GM12878 (cell line): ENCODE data around the gene BUB3. TPM values are rescaled to one million over a fixed set of nuclear protein-coding genes. Genes with fewer than 3 reads are reported as not detected.

ENCODE experiments used
- ATAC-seq: fragments of 200-7000 bp; cut with Tn5 transposase; 3 replicates; pipeline ENCODE4 v1.9.1; 2020; ENCODE audit warnings: mild to moderate bottlenecking, moderate library complexity
- BruUV-seq: library from RNA; stranded (reverse); fragments of 400-500 nt; replicated peaks from 2 replicates; lab custom pipeline; 2021; lab: Mats Ljungman, UMichigan
- CTCF ChIA-PET: fragments of 300-600 bp; sonication (Branson Sonifier 250); formaldehyde crosslinking; extraction: SDS; loops from one replicate; lab custom pipeline; 2021; ENCODE audit warnings: inconsistent platforms; lab: Yijun Ruan, JAX
- POLR2A ChIA-PET: fragments of 350-600 bp; formaldehyde crosslinking; extraction: SDS; loops from one replicate; lab custom pipeline; 2021; ENCODE audit warnings: inconsistent platforms; lab: Charles Lee
- RAD21 ChIA-PET: fragments of 300-600 bp; sonication (Branson Sonifier 250); formaldehyde crosslinking; loops from one replicate; lab custom pipeline; 2023; ENCODE audit warnings: antibody characterized with exemption; ENCODE audit not compliant: unreplicated experiment; lab: Charles Lee
- SMC1A ChIA-PET: fragments of 300-600 bp; sonication (Branson Sonifier 250); formaldehyde crosslinking; loops from one replicate; lab custom pipeline; 2023; ENCODE audit not compliant: unreplicated experiment, uncharacterized antibody; lab: Charles Lee
- DNase-seq: peaks from one replicate; pipeline ENCODE4 v3.0.0-alpha.2; 2011; ENCODE audit warnings: low read depth, low spot score
- FAIRE-seq: peaks from 3 replicates; lab custom pipeline; 2011; peaks lifted over from hg19 to GRCh38; lab: Jason Lieb, UNC
- H2AFZ ChIP-seq: 2 replicates; pipeline ENCODE4 v1.6.0; 2011; ENCODE audit warnings: low read depth, low read length, control low read depth; ENCODE audit not compliant: control insufficient read depth
- H3K27ac ChIP-seq: 2 replicates; pipeline ENCODE4 v1.5.1; 2011; ENCODE audit warnings: control low read depth; ENCODE audit not compliant: control insufficient read depth, insufficient read depth
- H3K27me3 ChIP-seq, 2 experiments: replicated peaks in 1 of 2; 2 replicates each; pipeline versions ENCODE4 v1.6.0 to v1.6.1; 2011; ENCODE audit warnings: low read length in 1 of 2; ENCODE audit not compliant: control insufficient read depth in 2 of 2, insufficient read depth in 2 of 2
- H3K36me3 ChIP-seq, 2 experiments: 2 replicates each; pipeline ENCODE4 v1.5.1; 2011; ENCODE audit warnings: low read length in 1 of 2; ENCODE audit not compliant: control insufficient read depth in 2 of 2, insufficient read depth in 2 of 2
- H3K4me1 ChIP-seq: 2 replicates; pipeline ENCODE4 v1.6.1; 2011; ENCODE audit warnings: mild to moderate bottlenecking, low read length, moderate library complexity, mixed read lengths; ENCODE audit not compliant: control insufficient read depth, insufficient read depth
- H3K4me2 ChIP-seq: 2 replicates; pipeline ENCODE4 v1.6.0; 2011; ENCODE audit warnings: control low read depth; ENCODE audit not compliant: control insufficient read depth, insufficient read depth
- H3K4me3 ChIP-seq: fragments of 200-600 bp; sonication (generic); 2 replicates; pipeline ENCODE4 v1.5.1; 2016
- H3K79me2 ChIP-seq: 2 replicates; pipeline ENCODE4 v1.6.0; 2011; ENCODE audit warnings: low read length; ENCODE audit not compliant: control insufficient read depth, insufficient read depth
- H3K9ac ChIP-seq: 2 replicates; pipeline ENCODE4 v1.8.0; 2011; ENCODE audit warnings: low read length, control low read depth, mixed read lengths; ENCODE audit not compliant: control insufficient read depth, insufficient read depth
- H3K9me3 ChIP-seq: replicated peaks from 3 replicates; pipeline ENCODE4 v1.5.1; 2011; ENCODE audit warnings: mild to moderate bottlenecking, low read length; ENCODE audit not compliant: control insufficient read depth, insufficient read depth
- H4K20me1 ChIP-seq: 2 replicates; pipeline ENCODE4 v1.6.0; 2011; ENCODE audit not compliant: control insufficient read depth, insufficient read depth
- BHLHE40 ChIP-seq, 2 experiments: fragments of 450-650 bp in 1 of 2; IDR thresholded peaks; 2 replicates each; pipeline ENCODE4 v1.6.1; 2011 to 2017; ENCODE audit warnings: low read depth in 2 of 2, borderline replicate concordance in 1 of 2, improper control_type of control experiment in 1 of 2, low read length in 1 of 2, mild to moderate bottlenecking in 1 of 2
- CBX3 ChIP-seq: fragments of 200-600 bp; sonication (generic); IDR thresholded peaks from 2 replicates; pipeline ENCODE4 v1.6.1; 2016; ENCODE audit warnings: low read depth, borderline replicate concordance
- ETV6 ChIP-seq, 2 experiments: fragments of 450-650 bp in 1 of 2; IDR thresholded peaks in 1 of 2; conservative IDR thresholded peaks in 1 of 2; 2 replicates each; pipeline ENCODE4 v1.6.1; 2014; ENCODE audit warnings: antibody characterized with exemption in 1 of 2, borderline replicate concordance in 1 of 2, low read depth in 1 of 2, mild to moderate bottlenecking in 1 of 2, moderate library complexity in 1 of 2
- FOS ChIP-seq: IDR thresholded peaks from 3 replicates; pipeline ENCODE4 v1.6.1; 2011; ENCODE audit warnings: borderline replicate concordance; ENCODE audit not compliant: insufficient read length; ENCODE audit errors: extremely low read depth
- NFIC ChIP-seq: IDR thresholded peaks from 2 replicates; pipeline ENCODE4 v1.6.1; 2012; ENCODE audit warnings: low read depth, mild to moderate bottlenecking, inconsistent platforms, low read length, moderate library complexity
- NR2C2 ChIP-seq: IDR thresholded peaks from 2 replicates; pipeline ENCODE4 v1.6.1; 2011; ENCODE audit warnings: borderline replicate concordance, low read depth; ENCODE audit not compliant: control insufficient read depth, insufficient read length
- POLR2A ChIP-seq: IDR thresholded peaks from 2 replicates; pipeline ENCODE4 v1.6.1; 2011; ENCODE audit warnings: low read depth, mild to moderate bottlenecking, low read length
- RB1 ChIP-seq: fragments of 450-650 bp; formaldehyde crosslinking; IDR thresholded peaks from 2 replicates; pipeline ENCODE4 v1.6.1; 2017; ENCODE audit warnings: mild to moderate bottlenecking, borderline replicate concordance
- TAF1 ChIP-seq: IDR thresholded peaks from 2 replicates; pipeline ENCODE4 v1.6.1; 2011; ENCODE audit warnings: mild to moderate bottlenecking, low read depth, low read length, borderline replicate concordance
- WGBS: methylation state at CpG from one replicate; pipeline ENCODE4 v1.1.6; 2016; ENCODE audit warnings: low lambda C conversion rate; ENCODE audit not compliant: insufficient replicate concordance, insufficient coverage; ENCODE audit errors: missing lambda C conversion rate; 5-methylcytosine and 5-hydroxymethylcytosine counted together
- in situ Hi-C: fragments of 300-500 bp; cut with MboI; formaldehyde crosslinking; loops from 9 replicates; pipeline ENCODE4 v1.14.3; 2018; ENCODE audit warnings: mixed read lengths
- intact Hi-C: fragments of 100-400 bp; cut with micrococcal nuclease; formaldehyde crosslinking; loops from one replicate; pipeline ENCODE4 v1.14.2; 2022; ENCODE audit not compliant: unreplicated experiment
- polyA plus RNA-seq, 11 experiments: library from polyadenylated mRNA; depleted of rRNA in 4 of 11; unstranded in 6 of 11; stranded (reverse) in 5 of 11; fragments of >200 nt; fragmentation: Nextera tagmentation in 4 of 11; fragmentation: Illumina TruSeq in 1 of 11; extraction: Ambion mirVana in 4 of 11; extraction: Trizol in 1 of 11; gene quantifications; 1 replicate in 1 of 11; 2 replicates in 10 of 11; pipeline versions ENCODE4 v1.2.1 to v1.2.3, GENCODE V29; 2011 to 2016; ENCODE audit warnings: inconsistent platforms in 2 of 11, missing spikeins in 2 of 11, low read depth in 1 of 11
- total RNA-seq, 4 experiments: library from RNA; depleted of rRNA in 3 of 4; stranded (reverse); fragments of >200 nt in 3 of 4; fragmentation: Illumina TruSeq in 1 of 4; extraction: Trizol in 1 of 4; gene quantifications; 2 replicates each; pipeline versions ENCODE4 v1.2.1 to v1.2.3, GENCODE V29; 2013 to 2021
- TF ChIP-seq, protein P1 (sequence below): IDR thresholded peaks from 2 replicates; pipeline ENCODE4 v1.6.1; 2012; ENCODE audit warnings: low read depth, low read length, improper control_type of control experiment

BUB3 gene
- total and polyA plus RNA-seq, 10 of the 15 experiments (the other 5 are each of a cell fraction or from before 2014, with no cell fraction given), result 260 to 1,126 (median 441) TPM

GRCh38 chr10:123151737-123152135, 2.5 kb upstream of the BUB3 start:
- ATAC-seq (no peak), DNase-seq (no peak), FAIRE-seq (no peak)
- Histone ChIP-seq H3K9ac (peak overlapping the region; percentile 66; the same call in 1 of the 2 replicates), H3K9me3 (peaks cover 1% of the 10 kb centered on the region; the same call in 1 of the 3 replicates), H3K27ac (peak overlapping the region; percentile 77; the same call in 1 of the 2 replicates), H2AFZ (peak overlapping the region; percentile 48; the same call in 1 of the 2 replicates), H3K36me3 (peaks cover 0 to 9% of the 10 kb centered on the region in 2 experiments; a peak in 3 of 4 replicates), H3K79me2 (peaks cover 53% of the 10 kb centered on the region), H4K20me1 (no peaks in the 10 kb centered on the region; the same call in 1 of the 2 replicates), H3K27me3 (peaks cover 9 to 11% of the 10 kb centered on the region in 2 experiments), H3K4me2 (peak overlapping the region; percentile 94), H3K4me1 (peaks cover 21% of the 10 kb centered on the region), H3K4me3 (peak overlapping the region; percentile 34; the same call in 1 of the 2 replicates)
- intact Hi-C loops, result loop anchor here (5.0 kb wide), 2 partner anchors 241 to 401 kb away; no protein-coding TSS in a partner anchor
- ChIA-PET SMC1A (no interaction called here), POLR2A (no interaction called here), CTCF (interaction anchor here (1.0 kb wide), 1 partner anchor 13 kb away, joined by 3 read pairs; no protein-coding TSS in a partner anchor), RAD21 (no interaction called here)
- no TSS peak for BruUV-seq
- 81% methylated on average over 7 of the region's 7 CpGs for WGBS
- no peak for TF ChIP-seq BHLHE40 (IDR thresholded peaks at IDR 0.05; ENCODE audit: borderline replicate concordance in 1 of 2, low read depth in 2 of 2, low read length in 1 of 2)
- no peak for TF ChIP-seq TAF1
- in situ Hi-C loops, result loop anchor here (5.0 kb wide), 1 partner anchor 241 kb away; no protein-coding TSS in a partner anchor

DNA sequence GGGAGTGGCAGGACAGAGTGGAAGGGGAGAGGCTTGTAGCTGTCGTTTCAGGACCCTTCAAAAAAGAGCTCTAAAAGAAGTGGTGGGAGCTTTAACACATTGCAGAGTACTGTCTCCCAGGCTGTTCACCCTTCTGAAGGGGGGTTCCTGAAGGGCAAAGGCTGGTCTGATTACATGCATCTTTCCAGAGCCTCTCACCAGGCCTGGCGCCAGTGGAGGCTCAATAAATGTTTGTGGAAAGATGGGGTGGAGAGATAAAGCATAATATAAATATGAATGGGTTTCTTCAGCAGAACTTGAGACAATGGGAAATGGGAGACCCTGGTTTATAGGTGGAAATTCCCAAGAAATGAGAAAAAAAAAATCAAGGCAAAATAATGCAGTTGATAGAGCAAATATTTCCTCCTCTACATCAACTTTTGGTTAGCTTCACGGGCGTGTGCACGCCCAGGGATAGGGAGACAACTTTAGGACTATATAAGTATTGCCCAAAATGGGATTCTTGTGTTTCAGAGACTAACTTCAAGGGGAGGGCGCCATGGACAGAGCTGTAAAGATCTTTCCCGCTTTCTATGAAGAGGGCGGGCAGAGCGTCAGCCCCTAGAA, 613 bp upstream of the BUB3 start:
- H3K4me3 ChIP-seq, result no peak overlapping the region
- ChIA-PET CTCF (interaction anchor here (0.7 to 1.5 kb wide), 11 partner anchors 13 to 1588 kb away, joined by 3 to 5 read pairs (median 4); no protein-coding TSS in a partner anchor), RAD21 (interaction anchor here (0.5 to 1.8 kb wide), 9 partner anchors 12 to 404 kb away, joined by 3 to 9 read pairs (median 4); no protein-coding TSS in a partner anchor), SMC1A (interaction anchor here (0.5 to 1.5 kb wide), 6 partner anchors 9 to 633 kb away, joined by 3 to 6 read pairs (median 4); no protein-coding TSS in a partner anchor), POLR2A (interaction anchor here (0.6 to 1.3 kb wide), 11 partner anchors 9 to 691 kb away, joined by 3 to 6 read pairs (median 4); no protein-coding TSS in a partner anchor)
- TF ChIP-seq NFIC (no peak), FOS (no peak), POLR2A (no peak), RB1 (peak; percentile 38; the same call in 1 of the 2 replicates), NR2C2 (no peak), CBX3 (no peak), ETV6 (conservative IDR thresholded peaks at IDR 0.05 in 1 of 2, IDR thresholded peaks at IDR 0.05 in 1 of 2; ENCODE audit: borderline replicate concordance in 1 of 2, low read depth in 1 of 2) (no peak)
- TF ChIP-seq, protein P1, sequence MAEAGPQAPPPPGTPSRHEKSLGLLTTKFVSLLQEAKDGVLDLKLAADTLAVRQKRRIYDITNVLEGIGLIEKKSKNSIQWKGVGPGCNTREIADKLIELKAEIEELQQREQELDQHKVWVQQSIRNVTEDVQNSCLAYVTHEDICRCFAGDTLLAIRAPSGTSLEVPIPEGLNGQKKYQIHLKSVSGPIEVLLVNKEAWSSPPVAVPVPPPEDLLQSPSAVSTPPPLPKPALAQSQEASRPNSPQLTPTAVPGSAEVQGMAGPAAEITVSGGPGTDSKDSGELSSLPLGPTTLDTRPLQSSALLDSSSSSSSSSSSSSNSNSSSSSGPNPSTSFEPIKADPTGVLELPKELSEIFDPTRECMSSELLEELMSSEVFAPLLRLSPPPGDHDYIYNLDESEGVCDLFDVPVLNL, result peak; percentile 81
- BruUV-seq, result no TSS peak
- peaks cover 0 to 19% of the 10 kb centered on the region in 2 experiments for H3K36me3 ChIP-seq
- H3K9ac ChIP-seq, result no peak overlapping the region
- FAIRE-seq (no peak), ATAC-seq (no peak), DNase-seq (no peak)
- H3K79me2 ChIP-seq, result peaks cover 67% of the 10 kb centered on the region
- peaks cover 21% of the 10 kb centered on the region for H3K4me1 ChIP-seq
- H4K20me1 ChIP-seq, result no peaks in the 10 kb centered on the region; the same call in none of the 2 replicates
- no peak overlapping the region for H3K4me2 ChIP-seq
- H3K9me3 ChIP-seq, result no peaks in the 10 kb centered on the region
- intact Hi-C loops, result loop anchor here (5.0 kb wide), 2 partner anchors 239 to 399 kb away; no protein-coding TSS in a partner anchor
- H3K27ac ChIP-seq, result no peak overlapping the region
- in situ Hi-C loops, result loop anchor here (5.0 kb wide), 1 partner anchor 239 kb away; no protein-coding TSS in a partner anchor
- WGBS, result 27% methylated on average over 9 of the region's 9 CpGs
- H2AFZ ChIP-seq, result peak overlapping the region; percentile 72
- H3K27me3 ChIP-seq, result peaks cover 1 to 5% of the 10 kb centered on the region in 2 experiments; a peak in 3 of 4 replicates
